ENCODE results near the gene GALNS. TPM values are rescaled to one million over a fixed set of nuclear protein-coding genes. Genes with fewer than 3 reads are reported as not detected.

GALNS gene
- total and polyA plus RNA-seq, 2 of the 13 experiments (the other 11 are each of a cell fraction or from before 2014, with no cell fraction given), result 9.2 to 9.8 TPM

- Histone ChIP-seq H3K4me1 (ENCODE audit: insufficient read depth, low read length) (0 out of 2 replicates have a peak, but pooled peaks cover 7% of the 10 kb centered on the region), H3K4me2 (ENCODE audit: low read depth, low read length) (no peak overlapping the region), H2AFZ (ENCODE audit: low read length) (no peak overlapping the region), H3K9ac (ENCODE audit: insufficient read depth, low read depth, low read length) (no peak overlapping the region), H3K9me3 (ENCODE audit: low read length) (no peaks in the 10 kb centered on the region), H3K4me3 (replicated peaks in 1 of 3; ENCODE audit: insufficient read depth in 1 of 3, low read depth in 2 of 3, low read length in 3 of 3) (no peak overlapping the region), H4K20me1 (ENCODE audit: insufficient read depth, low read length) (no peaks in the 10 kb centered on the region), H3K36me3 (replicated peaks in 1 of 2; ENCODE audit: control insufficient read depth in 1 of 2, insufficient read depth in 2 of 2, low read length in 2 of 2) (no peaks in the 10 kb centered on the region), H3K27me3 (ENCODE audit: control insufficient read depth in 1 of 2, insufficient read depth in 2 of 2, low read length in 2 of 2) (no peaks in the 10 kb centered on the region), H3K79me2 (ENCODE audit: insufficient read depth, low read length) (no peaks in the 10 kb centered on the region), H3K27ac (ENCODE audit: extremely low read length, insufficient read depth, low read length) (no peak overlapping the region)
- 79% methylated on average over 17 of the region's 17 CpGs for WGBS (ENCODE audit: low lambda C conversion rate)
- BruUV-seq (replicated peaks), result no TSS peak
- in situ Hi-C loops (cut with HindIII; ENCODE audit: extremely low pct_ligation_motif_present, low pct_unique_long_range_greater_than_20kb), result no loop called here
- POLR2A ChIA-PET, result no interaction called here
- ATAC-seq (no peak), DNase-seq (ENCODE audit: low spot score) (no peak), FAIRE-seq (no peak)
- CTCF ChIA-PET (ENCODE audit: low intra/inter-chr PET ratio, low total read pairs), result no interaction called here
- intact Hi-C loops (cut with micrococcal nuclease; ENCODE audit: unreplicated experiment), result no loop called here
- TF ChIP-seq TMF1 (CRISPR knock-in tag; IDR thresholded peaks at IDR 0.05; ENCODE audit: low read depth) (no peak), GATA4 (IDR thresholded peaks at IDR 0.05; ENCODE audit: borderline replicate concordance, low read depth) (no peak), MED13 (CRISPR knock-in tag; IDR thresholded peaks at IDR 0.05) (no peak), ZNF282 (IDR thresholded peaks at IDR 0.05; ENCODE audit: partially characterized antibody) (no peak), ZNF407 (CRISPR knock-in tag; IDR thresholded peaks at IDR 0.05; ENCODE audit: not compliant biosample characterization) (no peak), FOXJ3 (CRISPR knock-in tag; IDR thresholded peaks at IDR 0.05; ENCODE audit: borderline replicate concordance) (no peak), ZNF546 (CRISPR knock-in tag; conservative IDR thresholded peaks at IDR 0.05) (no peak), FUBP1 (CRISPR knock-in tag; IDR thresholded peaks at IDR 0.05; ENCODE audit: borderline replicate concordance) (no peak), ZNF557 (CRISPR knock-in tag; IDR thresholded peaks at IDR 0.05) (no peak), ZNF670 (CRISPR knock-in tag; IDR thresholded peaks at IDR 0.05; ENCODE audit: borderline replicate concordance) (no peak), RBM22 (optimal IDR thresholded peaks at IDR 0.05; ENCODE audit: low read length) (no peak), ZBTB37 (CRISPR knock-in tag; IDR thresholded peaks at IDR 0.05) (no peak), MTERF4 (CRISPR knock-in tag; IDR thresholded peaks at IDR 0.05) (no peak)
Measured at GRCh38 chr16:88836791-88837190, 20.0 kb downstream of the GALNS start.
